Activated naive CD8-positive, alpha-beta T cell treated with anti-CD3 and anti-CD28 coated beads for 36 hours (primary cell): Measurements from ENCODE around the gene PTPN2. TPM values are rescaled to one million over a fixed set of nuclear protein-coding genes. Genes with fewer than 3 reads are reported as not detected.
A peak's percentile ranks its signal among the peaks of the same experiment; 100 is the strongest.
"Not testable (repeated sequence)": the region's sequence is repeated elsewhere in the genome, so short reads cannot be mapped to it uniquely, and the experiment has no call there.

Experiments used
- DNase-seq: peaks from one replicate; pipeline ENCODE4 v3.0.0; 2021
- H3K27ac Mint-ChIP-seq: one replicate; pipeline ENCODE4 v1.8.0; 2022; ENCODE audit warnings: mild to moderate bottlenecking, moderate library complexity, mixed read lengths
- H3K27me3 Mint-ChIP-seq: one replicate; pipeline ENCODE4 v1.8.0; 2022; ENCODE audit warnings: mild to moderate bottlenecking, mixed read lengths
- H3K36me3 Mint-ChIP-seq: one replicate; pipeline ENCODE4 v1.8.0; 2021; ENCODE audit warnings: mild to moderate bottlenecking, mixed read lengths
- H3K4me1 Mint-ChIP-seq: one replicate; pipeline ENCODE4 v1.8.0; 2021; ENCODE audit warnings: mixed read lengths
- H3K4me3 Mint-ChIP-seq: one replicate; pipeline ENCODE4 v1.8.0; 2022; ENCODE audit warnings: mild to moderate bottlenecking, moderate library complexity, mixed read lengths
- H3K9me3 Mint-ChIP-seq: one replicate; pipeline ENCODE4 v1.8.0; 2022; ENCODE audit warnings: mixed read lengths
- total RNA-seq, 2 experiments: library from RNA; stranded (reverse); gene quantifications; one replicate each; pipeline ENCODE4 v1.2.3, GENCODE V29; 2021

The PTPN2 gene
- total RNA-seq, 2 experiments from 2014 or later: 50.9 to 57.2 TPM

GRCh38 chr18:12791610-12792009 lies 92.4 kb downstream of the PTPN2 start:
- no peak for DNase-seq
- Mint-ChIP-seq H3K27ac (no peak overlapping the region), H3K4me1 (no peaks in the 10 kb centered on the region), H3K9me3 (no peaks in the 10 kb centered on the region), H3K36me3 (peaks cover 2% of the 10 kb centered on the region), H3K4me3 (no peak overlapping the region), H3K27me3 (no peaks in the 10 kb centered on the region)

- no peak for DNase-seq
- Mint-ChIP-seq H3K9me3 (no peaks in the 10 kb centered on the region), H3K4me3 (no peak overlapping the region), H3K27me3 (no peaks in the 10 kb centered on the region), H3K27ac (no peak overlapping the region), H3K36me3 (peaks cover 2% of the 10 kb centered on the region), H3K4me1 (no peaks in the 10 kb centered on the region)
Measured at GRCh38 chr18:12786669-12787068, 97.4 kb downstream of the PTPN2 start.

DNA sequence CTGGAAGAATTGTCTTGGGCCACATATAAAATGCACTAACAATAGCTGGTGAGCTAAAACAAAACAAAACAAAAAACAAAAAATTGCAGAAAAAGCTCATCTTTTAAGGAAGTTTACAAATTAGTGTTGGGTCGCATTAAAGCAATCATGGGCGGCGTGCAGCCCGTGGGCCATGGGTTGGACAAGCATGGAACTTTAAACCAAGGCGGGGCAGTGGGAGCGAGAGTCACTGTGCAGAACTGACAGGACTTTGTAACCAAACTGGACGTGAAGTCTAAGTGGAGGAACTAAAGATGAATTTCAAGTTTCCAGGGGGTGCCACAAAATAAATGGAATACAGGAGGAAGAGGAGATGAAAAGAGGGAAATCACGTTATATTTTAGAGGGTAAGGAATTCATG lies 100.5 kb downstream of the PTPN2 start:
- no peak for DNase-seq
- H3K27ac Mint-ChIP-seq: no peak overlapping the region
- H3K4me1 Mint-ChIP-seq: no peaks in the 10 kb centered on the region
- H3K4me3 Mint-ChIP-seq: no peak overlapping the region
- no peaks in the 10 kb centered on the region for H3K27me3 Mint-ChIP-seq
- no peaks in the 10 kb centered on the region for H3K36me3 Mint-ChIP-seq
- no peaks in the 10 kb centered on the region for H3K9me3 Mint-ChIP-seq

GRCh38 chr18:12782521-12782920 lies 101.5 kb downstream of the PTPN2 start:
- no peaks in the 10 kb centered on the region for H3K36me3 Mint-ChIP-seq
- H3K9me3 Mint-ChIP-seq: no peaks in the 10 kb centered on the region
- no peaks in the 10 kb centered on the region for H3K27me3 Mint-ChIP-seq

GRCh38 chr18:12779456-12779855 lies 104.6 kb downstream of the PTPN2 start:
- Mint-ChIP-seq H3K27me3 (no peaks in the 10 kb centered on the region), H3K9me3 (peaks cover 4% of the 10 kb centered on the region), H3K27ac (no peak overlapping the region), H3K4me3 (no peak overlapping the region), H3K36me3 (no peaks in the 10 kb centered on the region), H3K4me1 (no peaks in the 10 kb centered on the region)
- DNase-seq: no peak

More at GRCh38 chr18:12782521-12782920, 101.5 kb downstream of the PTPN2 start:
- Mint-ChIP-seq H3K4me1 (no peaks in the 10 kb centered on the region), H3K4me3 (no peak overlapping the region), H3K27ac (no peak overlapping the region)
- DNase-seq: no peak

DNA sequence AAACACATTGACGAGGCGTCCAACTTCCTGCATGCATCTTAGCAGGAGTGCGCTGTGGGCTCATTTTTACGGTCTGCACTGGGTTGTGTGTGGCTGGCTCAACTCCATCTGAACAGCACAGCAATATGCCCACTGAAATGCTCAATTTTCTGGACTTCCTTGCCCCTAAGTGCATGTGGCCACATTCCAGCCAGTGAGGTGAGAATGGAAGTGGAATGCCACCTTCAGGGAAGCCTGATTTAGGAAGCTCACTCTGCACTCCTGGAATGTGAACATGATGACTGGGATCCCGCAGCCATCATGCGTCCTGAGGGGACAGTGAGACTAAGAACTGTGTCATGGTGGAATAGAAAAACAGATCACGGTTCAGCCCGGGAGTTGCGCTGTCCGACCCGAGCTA lies 105.0 kb downstream of the PTPN2 start:
- Mint-ChIP-seq H3K27me3 (no peaks in the 10 kb centered on the region), H3K4me3 (no peak overlapping the region), H3K4me1 (no peaks in the 10 kb centered on the region), H3K27ac (no peak overlapping the region), H3K36me3 (no peaks in the 10 kb centered on the region), H3K9me3 (peaks cover 4% of the 10 kb centered on the region)
- no peak for DNase-seq

- Mint-ChIP-seq H3K4me1 (no peaks in the 10 kb centered on the region), H3K4me3 (no peak overlapping the region), H3K36me3 (no peaks in the 10 kb centered on the region), H3K27ac (no peak overlapping the region), H3K27me3 (no peaks in the 10 kb centered on the region), H3K9me3 (peaks cover 4% of the 10 kb centered on the region)
- DNase-seq: no peak
Measured at GRCh38 chr18:12777500-12777944, 106.5 kb downstream of the PTPN2 start.

- Mint-ChIP-seq H3K36me3 (no peaks in the 10 kb centered on the region), H3K9me3 (peaks cover 4% of the 10 kb centered on the region), H3K27ac (no peak overlapping the region), H3K4me1 (no peaks in the 10 kb centered on the region), H3K27me3 (no peaks in the 10 kb centered on the region), H3K4me3 (no peak overlapping the region)
- peak; percentile 5 for DNase-seq
Measured at GRCh38 chr18:12776821-12777471, 107.1 kb downstream of the PTPN2 start.

DNA sequence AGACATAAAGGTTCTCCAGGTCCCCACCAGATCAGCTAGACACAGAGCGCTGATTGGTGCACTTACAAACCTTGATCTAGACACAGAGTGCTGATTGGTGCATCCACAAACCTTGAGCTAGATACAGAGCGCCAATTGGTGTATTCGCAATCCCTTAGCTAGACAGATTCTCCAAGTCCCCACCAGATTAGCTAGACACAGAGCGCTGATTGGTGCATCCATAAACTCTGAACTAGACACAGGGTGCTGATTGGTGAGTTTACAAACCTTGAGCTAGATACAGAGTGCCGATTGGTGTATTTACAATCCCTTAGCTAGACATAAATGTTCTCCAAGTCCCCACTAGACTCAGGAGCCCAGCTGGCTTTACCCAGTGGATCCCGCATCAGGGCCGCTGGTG lies 107.6 kb downstream of the PTPN2 start:
- DNase-seq, H3K4me1 Mint-ChIP-seq, H3K36me3 Mint-ChIP-seq, H3K9me3 Mint-ChIP-seq, H3K27me3 Mint-ChIP-seq: not testable (repeated sequence)
- H3K27ac Mint-ChIP-seq: peak overlapping the region; percentile 88
- H3K4me3 Mint-ChIP-seq: peak overlapping the region; percentile 80

- Mint-ChIP-seq H3K36me3 (no peaks in the 10 kb centered on the region), H3K4me1 (no peaks in the 10 kb centered on the region), H3K27me3 (no peaks in the 10 kb centered on the region), H3K4me3 (peak overlapping the region; percentile 80), H3K27ac (peak overlapping the region; percentile 88), H3K9me3 (peaks cover 4% of the 10 kb centered on the region)
- peak; percentile 13 for DNase-seq
Measured at GRCh38 chr18:12774982-12775381, 109.1 kb downstream of the PTPN2 start.

DNA sequence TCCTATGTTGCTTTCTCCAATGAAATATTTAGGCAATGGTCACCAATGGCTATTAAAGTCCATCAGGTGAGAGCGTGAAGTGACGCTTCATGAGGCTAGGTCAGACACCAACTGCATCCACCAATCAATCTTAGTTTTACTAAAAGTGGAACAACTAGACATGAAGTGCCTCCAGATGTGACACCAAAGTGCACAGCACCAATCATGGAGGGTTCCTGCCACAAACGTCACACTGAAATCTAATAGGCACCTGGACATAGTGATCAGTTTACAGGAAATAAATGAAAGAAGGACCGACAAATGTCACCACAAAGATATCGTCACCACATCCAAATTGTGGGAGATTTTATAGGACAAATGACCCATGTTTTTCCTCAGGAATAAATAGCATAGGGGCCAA lies 110.7 kb downstream of the PTPN2 start:
- no peaks in the 10 kb centered on the region for H3K27me3 Mint-ChIP-seq
- peaks cover 4% of the 10 kb centered on the region for H3K9me3 Mint-ChIP-seq
- no peak for DNase-seq
- H3K27ac Mint-ChIP-seq: no peak overlapping the region
- H3K36me3 Mint-ChIP-seq: no peaks in the 10 kb centered on the region
- H3K4me1 Mint-ChIP-seq: no peaks in the 10 kb centered on the region
- H3K4me3 Mint-ChIP-seq: no peak overlapping the region

DNA sequence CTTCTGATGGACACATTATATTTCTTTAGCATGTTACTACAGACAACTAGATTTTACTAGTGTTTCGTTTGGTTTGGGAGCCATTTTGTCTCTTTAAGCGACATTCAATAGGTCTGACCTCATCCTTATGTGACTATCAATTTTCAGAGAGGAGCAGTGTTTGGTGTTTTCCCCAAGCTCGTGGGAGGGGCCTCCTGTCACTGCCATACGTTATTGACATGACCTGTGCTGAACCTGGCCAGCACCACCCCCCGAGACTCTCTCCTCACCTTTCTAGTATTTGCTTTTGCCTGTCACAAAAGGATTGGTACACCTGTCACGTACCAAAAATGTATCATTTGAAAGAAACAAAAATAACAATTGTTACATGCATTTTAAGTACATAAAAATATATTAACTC lies 111.9 kb downstream of the PTPN2 start:
- Mint-ChIP-seq H3K4me1 (no peaks in the 10 kb centered on the region), H3K36me3 (no peaks in the 10 kb centered on the region), H3K27ac (no peak overlapping the region), H3K27me3 (no peaks in the 10 kb centered on the region), H3K9me3 (peaks cover 4% of the 10 kb centered on the region), H3K4me3 (no peak overlapping the region)
- no peak for DNase-seq

- H3K27ac Mint-ChIP-seq: no peak overlapping the region
- no peaks in the 10 kb centered on the region for H3K9me3 Mint-ChIP-seq
- H3K4me1 Mint-ChIP-seq: no peaks in the 10 kb centered on the region
- H3K27me3 Mint-ChIP-seq: no peaks in the 10 kb centered on the region
- H3K4me3 Mint-ChIP-seq: no peak overlapping the region
- H3K36me3 Mint-ChIP-seq: no peaks in the 10 kb centered on the region
- DNase-seq: no peak
Measured at GRCh38 chr18:12770469-12771219, 113.4 kb downstream of the PTPN2 start.

DNA sequence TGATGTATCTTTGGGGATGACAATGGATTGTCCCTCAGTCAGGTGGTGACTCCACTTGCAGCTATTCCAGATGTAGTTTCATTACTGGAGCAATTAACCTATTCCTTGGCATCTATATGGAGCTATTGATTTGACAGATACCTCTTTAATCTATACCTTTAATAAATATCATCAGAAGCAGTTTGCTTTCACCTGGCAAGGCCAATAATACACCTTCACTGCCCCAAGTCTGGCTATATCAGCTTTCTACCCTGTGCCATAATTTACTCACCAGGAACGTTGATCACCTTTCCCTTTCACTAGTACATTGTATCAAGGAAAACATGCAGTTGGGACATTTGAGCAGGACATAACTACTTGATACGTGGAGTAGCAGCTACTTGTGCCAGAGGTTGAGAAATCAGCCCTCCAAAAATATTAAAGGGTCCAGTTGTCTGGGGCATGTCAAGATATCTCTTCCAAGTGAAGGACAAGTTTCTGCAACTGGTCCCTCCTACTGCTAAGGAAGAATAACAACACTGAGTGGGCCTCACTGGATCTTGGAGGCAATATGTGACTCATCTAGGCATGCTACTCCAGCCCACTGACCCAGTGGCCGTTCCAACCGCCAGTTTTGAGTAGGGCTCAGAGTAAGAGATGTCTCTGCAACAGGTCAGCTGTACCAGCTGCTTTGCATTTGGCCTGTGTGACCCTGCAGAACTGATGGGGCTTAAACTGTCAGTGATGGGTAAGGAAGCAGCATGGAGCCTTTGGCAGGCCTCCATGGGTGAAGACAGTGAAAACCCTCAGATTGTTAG lies 114.2 kb downstream of the PTPN2 start:
- H3K9me3 Mint-ChIP-seq: no peaks in the 10 kb centered on the region
- H3K27me3 Mint-ChIP-seq: no peaks in the 10 kb centered on the region
- no peak overlapping the region for H3K27ac Mint-ChIP-seq
- no peak for DNase-seq
- H3K36me3 Mint-ChIP-seq: no peaks in the 10 kb centered on the region
- no peak overlapping the region for H3K4me3 Mint-ChIP-seq
- H3K4me1 Mint-ChIP-seq: no peaks in the 10 kb centered on the region

- no peak overlapping the region for H3K4me3 Mint-ChIP-seq
- no peak overlapping the region for H3K27ac Mint-ChIP-seq
- DNase-seq: no peak
- no peaks in the 10 kb centered on the region for H3K27me3 Mint-ChIP-seq
- H3K36me3 Mint-ChIP-seq: no peaks in the 10 kb centered on the region
- H3K4me1 Mint-ChIP-seq: no peaks in the 10 kb centered on the region
- no peaks in the 10 kb centered on the region for H3K9me3 Mint-ChIP-seq
Measured at GRCh38 chr18:12769136-12769535, 114.9 kb downstream of the PTPN2 start.
